ENCODE measurements around the gene EFNB1.

- no peak for TF ChIP-seq CTCF (IDR thresholded peaks at IDR 0.05; ENCODE audit: insufficient read depth, low read depth, low read length)
- TF ChIP-seq EZH2 (IDR thresholded peaks at IDR 0.05; ENCODE audit: insufficient read depth, low read length): no peak
Observed at GRCh38 chrX:68833448-68833805, 4.6 kb downstream of the EFNB1 start.

Measured in astrocyte (in vitro differentiated cells and primary cell).